GF-D8 (cell line): Measurements from ENCODE around the gene NPPC.
"Not testable (repeated sequence)": the region's sequence is repeated elsewhere in the genome, so short reads cannot be mapped to it uniquely, and the experiment has no call there.

ENCODE experiments used
- DNase-seq: peaks from one replicate; lab custom pipeline; 2025; lab: John Stamatoyannopoulos, UW

The NPPC gene

GRCh38 chr2:231920366-231920765 lies 5.8 kb downstream of the NPPC start:
- no peak for DNase-seq

- DNase-seq, result no peak
Measured at GRCh38 chr2:231919341-231920035, 6.7 kb downstream of the NPPC start.

GRCh38 chr2:231918501-231919330 lies 7.5 kb downstream of the NPPC start:
- DNase-seq, result no peak

- no peak for DNase-seq
Measured at GRCh38 chr2:231917280-231918066, 8.7 kb downstream of the NPPC start.

GRCh38 chr2:231914077-231914690 lies 12.0 kb downstream of the NPPC start:
- DNase-seq, result no peak

- DNase-seq, result no peak
Measured at GRCh38 chr2:231911381-231911780, 14.8 kb downstream of the NPPC start.

- DNase-seq, result no peak
Measured at GRCh38 chr2:231910771-231911170, 15.4 kb downstream of the NPPC start.

GRCh38 chr2:231910161-231910560 lies 16.0 kb downstream of the NPPC start:
- not testable (repeated sequence) for DNase-seq

GRCh38 chr2:231909631-231910030 lies 16.6 kb downstream of the NPPC start:
- DNase-seq, result peak; percentile 37

GRCh38 chr2:231908584-231908983 lies 17.6 kb downstream of the NPPC start:
- DNase-seq, result no peak

- DNase-seq, result no peak
Measured at GRCh38 chr2:231907765-231908164, 18.4 kb downstream of the NPPC start.

- no peak for DNase-seq
Measured at GRCh38 chr2:231905026-231905425, 21.2 kb downstream of the NPPC start.

GRCh38 chr2:231904161-231904611 lies 22.0 kb downstream of the NPPC start:
- DNase-seq, result no peak

GRCh38 chr2:231902598-231902997 lies 23.6 kb downstream of the NPPC start:
- DNase-seq, result no peak

- no peak for DNase-seq
Measured at GRCh38 chr2:231900972-231901371, 25.2 kb downstream of the NPPC start.

GRCh38 chr2:231900486-231900942 lies 25.7 kb downstream of the NPPC start:
- no peak for DNase-seq

GRCh38 chr2:231894566-231895380 lies 31.4 kb downstream of the NPPC start:
- DNase-seq, result no peak

- no peak for DNase-seq
Measured at GRCh38 chr2:231891514-231891905, 34.7 kb downstream of the NPPC start.

GRCh38 chr2:231890896-231891513 lies 35.2 kb downstream of the NPPC start:
- DNase-seq, result no peak

GRCh38 chr2:231887756-231888155 lies 38.4 kb downstream of the NPPC start:
- DNase-seq, result no peak
